ENCODE measurements around the gene FOLH1.
"Not testable (repeated sequence)": the region's sequence is repeated elsewhere in the genome, so short reads cannot be mapped to it uniquely, and the experiment has no call there.

FOLH1 gene

GRCh38 chr11:49175378-49175777 lies 33.0 kb downstream of the FOLH1 start:
- not testable (repeated sequence) for DNase-seq

GRCh38 chr11:49174691-49175366 lies 33.6 kb downstream of the FOLH1 start:
- DNase-seq, result not testable (repeated sequence)

- not testable (repeated sequence) for DNase-seq
Measured at GRCh38 chr11:49171613-49172012, 36.8 kb downstream of the FOLH1 start.

GRCh38 chr11:49169579-49169978 lies 38.8 kb downstream of the FOLH1 start:
- not testable (repeated sequence) for DNase-seq

GRCh38 chr11:49168992-49169391 lies 39.4 kb downstream of the FOLH1 start:
- DNase-seq, result not testable (repeated sequence)

GRCh38 chr11:49151211-49151610 lies 57.2 kb downstream of the FOLH1 start:
- no peak for DNase-seq

- not testable (repeated sequence) for DNase-seq
Measured at GRCh38 chr11:49102356-49102755, 106.0 kb downstream of the FOLH1 start.

All from NCI-H510A treated with DMSO at 0.1 percent for 48 hours (cell line).